GM18519 (cell line): ENCODE measurements around the gene KDM2B.

Source experiments
- ATAC-seq: cut with Tn5 transposase; IDR thresholded peaks from one replicate; pipeline ENCODE4 v1.9.1; 2021; ENCODE audit warnings: mild to moderate bottlenecking, moderate library complexity; ENCODE audit not compliant: unreplicated experiment, low FRiP score

Gene KDM2B

DNA sequence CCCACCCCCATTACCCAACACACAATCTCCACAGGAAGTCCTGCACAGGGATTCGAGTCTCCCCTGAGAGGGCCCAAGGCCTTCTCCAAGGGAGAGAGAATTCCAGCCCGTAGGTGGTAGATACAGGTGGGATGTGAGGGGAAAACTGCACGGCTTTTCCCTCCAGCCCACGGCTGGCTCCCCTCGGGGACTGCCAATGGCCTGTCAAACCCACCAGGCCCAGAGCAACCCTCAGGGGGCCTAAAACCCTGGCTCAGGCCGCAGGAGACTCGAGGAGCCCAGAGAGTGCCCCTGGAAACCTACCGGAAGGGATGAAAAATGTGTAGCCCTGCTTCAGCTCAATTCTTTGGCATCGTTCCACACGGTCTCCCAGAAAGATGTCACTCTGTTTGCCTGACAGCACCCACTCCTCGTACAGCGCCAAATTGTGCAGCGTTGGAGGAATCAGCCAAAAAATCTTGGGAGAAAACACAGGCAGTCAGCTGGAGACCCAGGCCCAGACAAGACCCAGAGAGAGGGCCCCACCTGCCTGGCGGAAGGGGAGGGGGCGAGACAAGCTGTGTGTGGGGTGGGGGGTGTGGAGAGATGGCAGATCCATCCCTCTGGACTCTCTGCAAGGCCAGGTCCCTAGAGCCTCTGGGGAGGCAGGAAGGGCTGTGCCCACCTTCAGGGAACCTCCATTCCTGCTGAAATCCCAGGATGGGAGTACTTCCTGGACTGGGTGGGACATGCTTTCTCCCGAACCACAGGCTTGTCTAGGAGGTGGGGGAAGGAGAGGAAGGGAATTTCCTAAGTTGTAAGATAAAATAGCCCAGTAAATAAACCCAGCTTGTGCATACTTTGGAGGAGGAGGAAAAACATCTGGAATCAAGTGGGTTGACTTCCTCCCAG is 48.1 kb downstream of the KDM2B start:
- ATAC-seq = no peak

DNA sequence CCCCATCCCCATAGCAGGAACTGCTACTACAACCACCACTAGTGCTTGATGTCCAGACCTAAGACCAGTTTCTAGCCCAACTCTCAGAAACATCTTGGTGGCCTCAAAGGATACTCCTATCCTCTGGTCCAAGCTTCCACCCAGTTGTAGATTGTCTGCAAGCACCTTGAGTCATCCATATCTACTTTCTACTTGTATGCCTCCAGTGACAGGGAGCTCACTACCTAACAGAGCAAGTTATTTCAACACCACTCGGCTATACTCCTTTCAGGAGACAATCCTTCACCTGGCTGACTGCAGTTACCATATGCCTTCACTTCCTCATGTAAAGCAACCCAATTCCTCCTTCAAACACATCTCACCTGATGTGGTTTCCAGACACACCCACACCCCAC is 49.5 kb downstream of the KDM2B start:
- ATAC-seq = no peak

DNA sequence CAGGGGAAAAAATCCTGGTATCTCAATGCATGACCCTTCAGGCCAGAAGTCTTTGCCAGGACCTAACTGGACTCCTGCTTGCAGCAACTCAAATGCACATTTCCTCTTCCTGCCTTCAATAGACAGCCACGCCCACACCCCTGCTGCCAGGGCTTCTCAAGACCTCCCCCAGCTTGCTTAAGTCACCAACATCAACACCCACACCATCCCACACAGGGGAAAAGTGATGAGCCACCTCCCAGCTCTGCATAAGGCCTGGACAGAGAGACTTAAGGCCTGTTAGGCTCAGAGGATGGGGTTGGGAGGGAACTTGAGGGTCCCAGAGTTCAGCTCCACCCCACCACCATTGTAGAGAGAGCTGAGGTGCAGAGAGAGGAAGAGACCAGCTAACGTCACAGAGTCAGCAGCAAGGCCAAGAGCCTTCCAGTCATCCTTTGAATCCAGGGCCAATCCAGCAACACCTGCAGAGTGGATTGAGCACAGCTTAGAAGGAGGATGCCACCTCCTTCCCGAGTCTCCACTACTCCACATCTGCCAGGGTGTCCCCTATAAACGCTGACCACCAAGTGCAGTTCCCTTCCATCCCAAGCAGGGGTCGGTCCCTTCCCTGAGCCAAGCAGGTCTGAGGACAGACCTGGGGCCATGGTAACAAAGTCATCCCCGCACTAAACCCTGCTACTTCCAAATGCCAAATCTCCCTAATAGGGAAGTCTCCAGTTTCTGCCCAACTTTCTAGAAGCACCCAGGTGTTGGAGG is 50.0 kb downstream of the KDM2B start:
- ATAC-seq = no peak

DNA sequence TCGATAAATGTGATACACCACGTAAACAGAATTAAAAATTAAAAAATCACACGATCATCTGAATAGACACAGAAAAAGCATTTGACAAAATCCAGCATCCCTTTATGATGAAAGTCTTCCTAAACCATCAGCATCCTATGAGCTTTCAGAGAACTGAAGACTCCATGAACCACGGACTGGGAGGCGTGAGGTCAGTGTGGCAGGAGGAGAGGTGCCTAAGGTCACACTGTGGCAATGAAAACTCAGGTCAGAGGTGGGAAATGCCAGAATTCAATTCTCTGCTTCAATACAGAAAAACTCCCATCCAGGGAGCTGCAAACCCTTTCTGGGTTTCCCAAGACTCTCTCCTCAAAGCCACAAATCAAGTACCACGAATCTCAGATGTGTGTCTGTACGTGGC is 51.6 kb downstream of the KDM2B start:
- no peak for ATAC-seq

DNA sequence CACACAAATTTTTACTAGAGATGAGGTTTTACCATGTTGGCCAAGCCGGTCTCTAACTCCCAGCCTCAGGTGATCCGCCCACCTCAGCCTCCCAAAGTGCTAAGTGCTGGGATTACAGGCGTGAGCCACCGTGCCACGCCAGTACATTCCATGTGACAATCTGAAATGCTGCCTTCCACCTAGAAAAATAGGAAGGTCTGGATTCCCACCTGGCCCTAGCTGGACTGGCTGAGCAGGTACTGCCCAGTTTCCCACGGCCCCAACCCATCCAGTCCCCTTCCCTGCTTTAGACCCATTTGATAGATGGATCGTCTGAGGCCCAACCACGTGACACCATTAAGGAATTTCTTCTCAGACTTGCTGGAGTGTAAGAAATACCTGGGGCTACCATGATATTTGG is 55.4 kb downstream of the KDM2B start:
- ATAC-seq = no peak

DNA sequence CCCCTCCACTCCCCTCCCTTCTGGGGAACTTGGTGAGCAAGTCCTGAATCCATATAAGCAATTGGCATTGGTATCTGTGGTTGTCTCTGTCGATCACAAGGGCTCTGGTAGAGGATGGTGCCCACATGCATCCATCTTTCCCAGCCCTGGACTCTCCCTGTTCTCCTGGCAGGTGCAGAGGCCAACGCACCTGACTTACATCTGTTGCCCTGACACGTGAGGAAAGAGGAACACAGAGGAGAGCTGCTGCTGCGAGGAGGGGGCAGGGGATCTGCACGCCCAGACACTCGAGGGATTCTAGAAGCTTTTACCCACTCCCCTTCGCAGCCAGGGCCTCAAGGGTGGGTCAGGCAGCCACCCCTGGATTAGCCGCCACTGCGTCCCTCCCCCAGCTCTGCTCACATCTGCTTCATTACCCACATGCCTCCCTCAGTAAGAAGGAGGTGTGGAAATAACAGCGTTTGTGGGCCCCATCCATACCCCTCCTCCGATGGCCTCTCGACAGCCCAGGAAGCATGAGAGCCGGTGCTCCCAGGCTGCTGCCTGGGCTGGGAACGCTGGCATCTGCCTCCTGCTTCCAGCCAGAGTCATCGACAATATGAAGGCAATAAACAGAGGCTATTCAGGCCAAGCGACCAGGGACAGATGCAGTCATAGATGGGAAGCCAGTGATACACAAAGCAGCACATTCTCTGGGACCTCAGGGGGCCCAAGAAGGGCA is 56.5 kb downstream of the KDM2B start:
- ATAC-seq = no peak

DNA sequence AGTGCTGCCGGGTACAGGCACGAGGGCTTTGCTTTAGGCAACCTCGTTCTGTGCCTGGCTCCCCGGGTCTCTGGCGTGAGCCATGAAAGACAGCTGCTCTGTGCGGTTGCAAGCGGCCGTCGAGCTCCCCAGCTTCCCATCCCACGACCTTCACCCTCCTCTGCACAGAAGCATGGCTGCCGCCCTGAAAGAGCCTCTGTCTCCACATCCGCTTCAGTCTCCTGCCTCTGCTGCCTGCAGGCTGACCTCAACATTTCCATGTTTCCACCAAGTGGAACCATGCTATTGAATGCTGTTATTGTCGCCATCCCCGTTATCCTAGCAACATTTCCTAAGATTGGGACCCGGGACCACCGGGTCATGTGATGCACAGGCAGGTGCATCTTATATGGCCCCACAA is 57.1 kb downstream of the KDM2B start:
- ATAC-seq = no peak

DNA sequence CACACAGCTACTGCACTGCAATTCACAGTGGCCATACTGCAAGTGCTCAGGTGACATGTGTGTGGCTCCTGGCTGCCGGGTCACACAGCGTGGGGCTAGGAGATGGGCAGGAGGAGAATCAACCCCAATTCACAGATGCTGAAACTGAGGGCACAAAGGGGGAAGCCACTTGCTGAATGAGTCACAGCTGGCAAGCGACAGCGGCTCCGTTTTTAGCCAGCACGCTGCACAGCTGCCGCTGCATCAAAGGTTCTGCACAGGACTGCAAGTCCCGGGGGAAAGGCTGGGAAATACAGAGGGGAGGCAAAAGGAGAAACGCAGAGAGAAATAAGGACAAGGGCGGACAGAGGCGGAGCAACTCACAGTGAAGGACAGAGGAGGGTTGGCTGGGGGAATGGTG is 57.9 kb downstream of the KDM2B start:
- ATAC-seq = no peak

DNA sequence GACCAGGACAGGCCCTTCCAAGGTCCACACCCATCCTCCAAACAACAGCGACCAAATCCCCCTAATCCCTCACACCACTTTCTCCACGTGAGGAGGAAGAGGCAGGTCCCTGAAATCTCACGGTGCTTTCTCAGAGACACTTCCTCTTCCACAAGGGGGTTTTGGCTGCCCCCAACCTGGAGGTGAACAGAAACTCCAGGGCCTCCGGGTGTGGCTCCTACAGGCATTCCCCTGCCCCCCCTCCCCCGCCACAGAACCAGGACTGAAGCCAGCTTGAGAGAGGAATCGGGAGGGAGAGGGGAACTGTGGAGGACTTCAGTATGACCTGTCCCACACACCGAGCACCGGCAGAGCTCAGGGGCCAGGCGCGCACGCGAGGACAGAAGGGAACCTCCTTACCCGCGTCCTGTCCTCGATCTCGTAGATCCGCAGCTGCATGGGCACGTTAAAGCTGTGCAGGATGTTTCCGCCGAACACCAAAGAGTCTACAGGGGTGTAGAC is 60.2 kb downstream of the KDM2B start:
- no peak for ATAC-seq

DNA sequence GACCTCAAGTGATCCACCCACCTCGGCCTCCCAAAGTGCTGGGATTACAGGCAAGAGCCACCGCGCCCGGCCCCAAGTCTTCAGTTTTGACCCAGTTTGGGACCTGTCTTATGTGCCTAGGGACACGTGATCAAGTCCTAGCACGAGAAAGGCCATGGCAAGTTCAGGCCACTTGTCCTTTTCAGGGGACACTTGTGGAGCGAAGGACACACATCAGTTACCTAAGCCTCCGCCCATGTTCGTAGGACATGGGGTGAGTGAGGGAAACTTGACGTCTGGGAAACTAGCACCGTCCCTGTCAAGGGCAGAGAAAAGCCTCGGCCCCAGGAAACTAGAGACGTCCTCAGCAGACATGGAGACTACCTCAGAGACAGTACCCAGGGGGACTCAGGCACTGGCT is 60.7 kb downstream of the KDM2B start:
- ATAC-seq = no peak

DNA sequence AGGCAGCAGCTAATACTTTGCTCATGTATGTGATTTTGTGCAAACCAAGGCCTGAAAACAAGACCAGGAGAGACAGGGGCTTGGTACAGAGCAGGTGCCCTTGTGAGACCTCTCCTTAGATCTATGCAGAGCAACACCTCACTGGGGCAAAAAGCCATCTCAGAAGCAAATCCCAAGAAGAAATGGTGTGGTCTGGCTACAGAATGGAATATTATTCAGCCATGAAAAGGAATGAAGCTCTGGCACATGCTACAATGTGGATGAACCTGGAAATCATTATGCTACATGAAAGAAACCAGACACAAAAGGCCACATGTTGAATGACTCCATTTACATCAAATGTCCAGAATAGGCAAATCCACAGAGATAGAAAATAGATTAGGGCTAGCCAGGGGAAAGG is 61.6 kb downstream of the KDM2B start:
- ATAC-seq = no peak

DNA sequence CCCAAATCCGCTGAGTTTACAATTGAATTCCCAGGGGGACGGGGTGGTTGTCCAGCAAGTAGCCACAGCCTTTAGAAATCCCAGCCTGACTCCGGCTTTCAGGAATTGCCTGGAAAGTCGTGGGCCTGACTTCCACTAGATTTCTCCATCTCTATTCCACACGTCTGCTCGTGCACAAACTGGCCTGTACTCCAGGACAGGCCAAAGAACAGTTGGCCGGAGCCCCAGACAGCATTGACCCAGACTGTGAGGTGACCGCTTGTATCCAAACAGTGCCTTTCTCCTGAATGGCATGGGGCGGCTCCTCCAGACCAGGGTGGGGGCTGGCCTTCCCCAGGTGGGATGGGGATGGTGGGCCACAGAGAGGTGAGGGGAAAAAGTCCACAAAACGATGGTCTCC is 62.2 kb downstream of the KDM2B start:
- no peak for ATAC-seq

DNA sequence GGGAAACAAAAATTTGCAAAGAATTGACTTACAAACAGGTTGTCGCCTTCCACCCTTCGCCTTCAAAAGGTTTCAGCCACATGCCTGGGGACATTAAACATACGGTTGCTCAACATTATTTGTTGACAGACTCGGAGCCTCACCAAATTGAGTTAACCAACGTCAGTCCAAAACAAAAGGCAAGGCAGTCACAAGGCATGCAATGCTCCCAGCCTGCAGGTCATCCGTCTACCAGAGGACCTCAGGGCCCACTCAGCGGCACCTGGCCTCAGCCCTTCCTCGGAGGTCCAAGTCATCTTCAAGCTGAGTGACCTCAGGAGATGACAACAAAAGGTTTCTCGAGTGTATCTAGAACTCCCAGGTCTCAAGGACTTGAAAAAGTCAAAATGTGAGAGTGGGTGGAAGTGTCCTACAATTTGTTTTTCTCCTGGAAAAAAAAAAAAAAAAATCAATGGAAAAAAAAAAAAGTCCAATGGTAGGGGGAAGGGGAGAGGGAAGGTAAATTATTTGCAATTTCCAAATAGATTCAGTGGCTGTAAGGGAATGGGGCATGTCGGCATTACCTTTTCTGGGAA is 64.3 kb downstream of the KDM2B start:
- no peak for ATAC-seq

DNA sequence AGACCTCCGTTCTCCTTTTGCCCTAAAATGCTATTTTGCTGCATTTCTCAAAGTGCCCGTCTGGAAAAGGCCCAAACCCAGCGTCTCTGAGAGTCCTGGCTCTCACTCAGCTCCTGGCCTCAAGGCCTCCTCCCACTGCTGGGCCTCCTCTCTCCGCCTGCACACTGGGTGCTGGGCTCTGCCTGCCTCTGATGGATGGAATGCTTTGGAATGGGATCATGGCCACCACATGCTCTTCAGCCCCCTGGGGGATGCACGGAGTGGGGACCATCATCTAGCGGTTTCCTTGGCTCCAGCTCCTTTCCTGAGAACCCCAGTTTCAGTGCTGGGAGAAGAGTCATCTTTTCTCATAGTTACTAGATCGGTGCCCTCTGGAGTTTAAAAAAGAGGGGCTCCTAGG is 65.2 kb downstream of the KDM2B start:
- no peak for ATAC-seq

DNA sequence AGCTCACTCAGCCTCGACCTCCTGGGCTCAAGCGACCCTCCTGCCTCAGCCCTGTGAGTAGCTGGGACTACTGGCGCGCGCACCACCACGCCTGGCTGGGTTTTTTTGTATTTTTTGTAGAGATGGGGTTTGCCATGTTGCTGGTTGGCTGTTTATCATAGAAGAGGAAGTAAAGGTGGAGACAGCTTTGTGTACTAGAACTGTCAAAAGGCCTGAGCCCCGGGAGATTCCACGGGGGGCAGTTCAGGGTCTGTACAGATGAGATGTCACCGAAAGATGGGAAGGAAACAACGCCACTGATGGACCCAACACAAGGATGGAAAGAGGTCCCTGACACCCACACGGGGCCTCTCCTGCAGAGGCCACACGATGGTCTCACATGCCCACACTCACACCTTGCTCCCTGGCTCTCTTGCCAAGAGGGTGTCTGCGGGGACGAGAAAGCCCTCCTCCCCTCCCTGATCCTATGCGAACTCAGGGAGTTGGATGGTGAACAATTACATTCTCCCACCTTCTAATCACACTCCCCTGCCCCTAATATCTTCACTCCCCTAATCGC is 66.6 kb downstream of the KDM2B start:
- ATAC-seq = no peak

DNA sequence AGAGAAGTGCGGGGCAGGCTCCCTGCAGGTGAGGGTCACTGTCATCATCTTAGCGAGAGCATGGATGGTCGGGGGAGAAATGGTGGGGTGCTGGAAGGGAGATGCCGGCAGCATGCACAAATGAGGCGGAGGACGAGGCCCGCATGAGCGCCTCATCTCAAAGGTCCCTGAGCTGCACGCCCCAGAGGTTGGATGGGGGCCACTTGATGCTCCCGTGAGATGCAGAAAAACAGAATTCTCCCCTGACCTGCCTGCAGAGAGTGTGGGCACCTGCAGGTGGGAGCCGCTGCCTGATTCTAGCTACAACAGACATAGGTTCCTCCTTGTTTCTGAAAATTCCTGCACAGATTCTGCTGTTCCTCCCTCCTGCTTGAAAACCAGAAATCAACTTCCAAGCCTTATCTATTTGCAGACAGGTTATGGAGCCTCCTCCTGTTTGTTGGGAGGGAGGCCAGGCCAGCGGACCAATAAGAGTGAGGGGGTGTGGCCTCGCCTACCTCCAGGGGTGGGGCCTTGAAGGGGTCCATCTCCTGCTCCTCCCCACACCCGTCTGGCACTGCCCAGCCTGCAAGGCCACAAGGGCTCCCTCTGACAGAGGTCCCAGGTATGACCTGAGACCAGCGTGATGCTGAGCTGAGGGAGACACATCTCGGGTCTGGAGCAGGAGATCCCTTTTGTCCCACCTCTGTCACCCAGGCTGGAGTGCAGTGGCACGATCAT is 67.2 kb downstream of the KDM2B start:
- no peak for ATAC-seq

DNA sequence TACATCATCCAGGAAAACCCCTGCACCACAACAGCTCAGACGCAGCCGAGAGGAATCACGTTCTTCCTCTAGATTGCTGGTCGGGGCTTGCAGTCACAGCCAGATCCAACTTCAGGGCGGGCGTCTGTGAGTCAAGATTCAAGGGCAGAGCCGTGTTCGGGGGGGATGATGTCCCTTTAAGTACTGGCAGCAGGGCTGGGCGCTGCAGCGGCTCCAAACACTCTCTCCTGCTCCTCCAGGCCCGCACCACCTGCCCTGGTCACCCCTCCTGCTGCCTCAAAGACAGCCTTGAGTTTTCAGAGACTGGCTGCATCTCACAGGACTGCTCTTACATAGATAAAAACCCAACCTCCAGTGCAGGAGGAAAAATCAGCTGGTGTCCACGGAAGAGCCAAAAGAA is 68.3 kb downstream of the KDM2B start:
- ATAC-seq = no peak

DNA sequence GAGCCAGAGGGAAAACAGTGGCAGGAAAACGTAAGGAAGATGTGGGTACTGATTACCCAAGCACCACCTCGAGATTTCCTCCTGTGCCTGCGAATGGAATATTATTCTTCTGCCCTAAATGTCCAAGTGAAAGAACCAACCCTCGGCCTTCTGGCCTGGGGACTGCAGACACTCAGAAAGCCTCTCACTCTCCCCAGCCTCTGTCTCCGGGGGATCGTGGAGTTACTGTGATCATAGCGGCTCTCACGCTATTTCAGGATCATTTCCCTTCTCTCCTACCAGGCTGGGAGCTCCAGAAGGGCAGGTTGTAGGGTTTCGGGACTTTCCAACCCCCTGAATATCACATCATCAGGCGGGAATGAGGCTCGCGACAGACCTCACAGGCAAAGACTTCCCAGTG is 68.9 kb downstream of the KDM2B start:
- ATAC-seq = no peak

DNA sequence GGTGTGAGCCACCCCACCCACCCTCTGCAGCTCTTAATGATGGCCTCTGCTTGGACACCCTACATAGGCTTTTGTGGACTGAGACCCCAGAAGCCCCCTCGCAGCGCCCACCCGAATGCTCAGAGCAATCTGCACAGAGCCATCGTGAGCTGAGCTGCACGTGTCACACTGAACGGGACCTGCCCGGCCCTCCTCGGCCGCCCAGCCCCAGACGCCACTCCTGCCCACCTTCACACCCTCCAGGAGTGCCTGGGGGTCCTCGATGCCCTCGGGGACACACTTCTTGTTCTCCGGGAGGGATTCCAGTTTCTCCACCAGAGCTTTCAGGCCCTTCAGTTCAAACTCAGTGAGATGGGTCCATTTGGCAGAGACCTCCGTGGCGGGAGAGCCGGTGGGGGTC is 71.5 kb downstream of the KDM2B start:
- ATAC-seq = no peak

DNA sequence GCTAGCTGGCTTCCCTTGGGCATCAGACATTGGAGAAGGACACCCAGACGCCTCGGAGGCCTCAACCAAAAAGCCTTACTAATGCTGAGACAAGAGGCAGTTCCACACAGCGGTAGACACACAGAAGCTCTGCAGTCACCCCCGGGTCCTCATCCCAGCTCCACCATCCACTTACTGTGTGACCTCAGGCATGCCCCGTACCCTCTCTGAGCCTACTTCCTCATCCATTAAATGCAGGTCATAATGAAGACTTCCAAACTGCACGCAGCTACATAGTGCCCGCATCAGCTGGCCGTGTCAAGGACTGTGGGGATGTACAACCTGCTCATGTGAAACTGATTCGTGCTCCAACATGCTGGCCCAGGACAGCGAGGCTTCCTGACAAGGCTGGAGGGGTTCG is 72.3 kb downstream of the KDM2B start:
- no peak for ATAC-seq
